HEK293 (cell line): ENCODE results near the gene AKR1A1.

ENCODE experiments used
- CTCF ChIA-PET: fragments of 350-600 bp; formaldehyde crosslinking; extraction: SDS; loops from one replicate; lab custom pipeline; 2021; ENCODE audit warnings: antibody characterized with exemption; lab: Yijun Ruan, JAX
- POLR2A ChIA-PET: fragments of 300-600 bp; formaldehyde crosslinking; extraction: SDS; loops from one replicate; lab custom pipeline; 2020; ENCODE audit warnings: antibody characterized with exemption, inconsistent platforms; lab: Yijun Ruan, JAX
- H3K27ac ChIP-seq: fragments of 200-500 bp; sonication (Bioruptor generic); 2 replicates; pipeline ENCODE4 v1.5.1; 2014; ENCODE audit warnings: low read depth, low read length, control low read depth, inconsistent platforms; ENCODE audit errors: extremely low read depth
- H3K36me3 ChIP-seq, 2 experiments: fragments of 200-500 bp in 1 of 2; sonication (Bioruptor generic) in 1 of 2; 1 replicate in 1 of 2; 2 replicates in 1 of 2; pipeline ENCODE4 v1.5.1; 2014 to 2017; ENCODE audit warnings: inconsistent platforms in 2 of 2, low read length in 2 of 2; ENCODE audit not compliant: control insufficient read depth in 2 of 2, insufficient read depth in 1 of 2
- H3K4me1 ChIP-seq: fragments of 200-500 bp; sonication (Bioruptor generic); 2 replicates; pipeline ENCODE4 v1.5.1; 2014; ENCODE audit warnings: mild to moderate bottlenecking, low read length, inconsistent platforms; ENCODE audit not compliant: control insufficient read depth, insufficient read depth
- H3K4me3 ChIP-seq: 2 replicates; pipeline ENCODE4 v1.5.1; 2011; ENCODE audit warnings: low read depth, mild to moderate bottlenecking, control low read depth, low read length, moderate library complexity
- H3K9me3 ChIP-seq: fragments of 200-500 bp; sonication (Bioruptor generic); 2 replicates; pipeline ENCODE4 v1.5.1; 2014; ENCODE audit warnings: low read depth, low read length, inconsistent platforms; ENCODE audit not compliant: control insufficient read depth, insufficient read depth
- BCL11B ChIP-seq: fragments of 450-650 bp; formaldehyde crosslinking; IDR thresholded peaks from 2 replicates; pipeline ENCODE4 v1.5.1; 2016; ENCODE audit warnings: low read depth, missing biosample characterization, missing genetic modification characterization
- GFI1B ChIP-seq: fragments of 450-650 bp; formaldehyde crosslinking; IDR thresholded peaks from 2 replicates; pipeline ENCODE4 v1.5.1; 2016; ENCODE audit warnings: missing biosample characterization, missing genetic modification characterization
- KLF7 ChIP-seq: fragments of 450-650 bp; formaldehyde crosslinking; IDR thresholded peaks from 2 replicates; pipeline ENCODE4 v1.5.1; 2016; ENCODE audit warnings: missing biosample characterization, missing genetic modification characterization, borderline replicate concordance
- MEIS1 ChIP-seq: sonication (generic); formaldehyde crosslinking; IDR thresholded peaks from 2 replicates; pipeline ENCODE4 v1.8.1; 2022; ENCODE audit warnings: missing genetic modification reagents, mild to moderate bottlenecking, borderline replicate concordance
- SP2 ChIP-seq: fragments of 450-650 bp; formaldehyde crosslinking; IDR thresholded peaks from 2 replicates; pipeline ENCODE4 v1.5.1; 2016; ENCODE audit warnings: missing biosample characterization, missing genetic modification characterization
- YY1 ChIP-seq: fragments of 450-650 bp; formaldehyde crosslinking; IDR thresholded peaks from 2 replicates; pipeline ENCODE4 v1.5.1; 2018; ENCODE audit warnings: missing biosample characterization, missing genetic modification characterization
- ZBTB10 ChIP-seq: fragments of 450-650 bp; formaldehyde crosslinking; IDR thresholded peaks from 2 replicates; pipeline ENCODE4 v1.5.1; 2016; ENCODE audit warnings: missing biosample characterization, missing genetic modification characterization
- ZBTB26 ChIP-seq: fragments of 450-650 bp; formaldehyde crosslinking; optimal IDR thresholded peaks from 2 replicates; pipeline ENCODE3; 2016; ENCODE audit warnings: missing biosample characterization, mild to moderate bottlenecking, missing genetic modification characterization
- ZBTB6 ChIP-seq: fragments of 450-650 bp; formaldehyde crosslinking; IDR thresholded peaks from 2 replicates; pipeline ENCODE4 v1.5.1; 2017; ENCODE audit warnings: missing biosample characterization, missing genetic modification characterization
- ZFP3 ChIP-seq: fragments of 450-650 bp; formaldehyde crosslinking; IDR thresholded peaks from 2 replicates; pipeline ENCODE4 v1.5.1; 2016; ENCODE audit warnings: low read depth, missing biosample characterization, missing genetic modification characterization
- ZIC2 ChIP-seq: fragments of 450-650 bp; formaldehyde crosslinking; IDR thresholded peaks from 2 replicates; pipeline ENCODE4 v1.5.1; 2016; ENCODE audit warnings: missing biosample characterization, missing genetic modification characterization
- ZNF10 ChIP-seq: fragments of 450-650 bp; formaldehyde crosslinking; IDR thresholded peaks from 2 replicates; pipeline ENCODE4 v1.5.1; 2017; ENCODE audit warnings: missing biosample characterization, missing genetic modification characterization
- ZNF157 ChIP-seq: fragments of 450-650 bp; formaldehyde crosslinking; IDR thresholded peaks from 2 replicates; pipeline ENCODE4 v1.5.1; 2016; ENCODE audit warnings: missing biosample characterization, missing genetic modification characterization
- ZNF214 ChIP-seq: fragments of 450-650 bp; formaldehyde crosslinking; IDR thresholded peaks from 2 replicates; pipeline ENCODE4 v1.5.1; 2017; ENCODE audit warnings: missing biosample characterization, mild to moderate bottlenecking, missing genetic modification characterization, borderline replicate concordance
- ZNF24 ChIP-seq: fragments of 450-650 bp; formaldehyde crosslinking; IDR thresholded peaks from 2 replicates; pipeline ENCODE4 v1.5.1; 2016; ENCODE audit warnings: missing biosample characterization, missing genetic modification characterization
- ZNF248 ChIP-seq: fragments of 450-650 bp; formaldehyde crosslinking; IDR thresholded peaks from 2 replicates; pipeline ENCODE4 v1.5.1; 2017; ENCODE audit warnings: missing biosample characterization, missing genetic modification characterization
- ZNF280D ChIP-seq: fragments of 450-650 bp; formaldehyde crosslinking; IDR thresholded peaks from 2 replicates; pipeline ENCODE4 v1.5.1; 2016; ENCODE audit warnings: missing biosample characterization, missing genetic modification characterization
- ZNF350 ChIP-seq: fragments of 450-650 bp; formaldehyde crosslinking; IDR thresholded peaks from 2 replicates; pipeline ENCODE4 v1.5.0; 2017; ENCODE audit warnings: missing biosample characterization, mild to moderate bottlenecking, missing genetic modification characterization
- ZNF362 ChIP-seq: fragments of 450-650 bp; formaldehyde crosslinking; IDR thresholded peaks from 2 replicates; pipeline ENCODE4 v1.5.1; 2016; ENCODE audit warnings: missing biosample characterization, missing genetic modification characterization
- ZNF37A ChIP-seq: fragments of 450-650 bp; IDR thresholded peaks from 2 replicates; pipeline ENCODE4 v1.5.1; 2018; ENCODE audit warnings: missing biosample characterization, missing genetic modification characterization
- ZNF391 ChIP-seq: fragments of 450-650 bp; formaldehyde crosslinking; IDR thresholded peaks from 2 replicates; pipeline ENCODE4 v1.5.1; 2016; ENCODE audit warnings: low read depth, missing biosample characterization, missing genetic modification characterization, borderline replicate concordance
- ZNF394 ChIP-seq: fragments of 450-650 bp; formaldehyde crosslinking; IDR thresholded peaks from 2 replicates; pipeline ENCODE4 v1.5.1; 2016; ENCODE audit warnings: missing biosample characterization, missing genetic modification characterization, mild to moderate bottlenecking, moderate library complexity, borderline replicate concordance
- ZNF548 ChIP-seq: fragments of 450-650 bp; formaldehyde crosslinking; IDR thresholded peaks from 2 replicates; pipeline ENCODE4 v1.5.1; 2016; ENCODE audit warnings: missing biosample characterization, missing genetic modification characterization
- ZNF580 ChIP-seq: fragments of 450-650 bp; formaldehyde crosslinking; IDR thresholded peaks from 2 replicates; pipeline ENCODE4 v1.5.1; 2016; ENCODE audit warnings: missing biosample characterization, missing genetic modification characterization
- ZNF623 ChIP-seq: fragments of 450-650 bp; formaldehyde crosslinking; IDR thresholded peaks from 2 replicates; pipeline ENCODE4 v1.5.1; 2016; ENCODE audit warnings: missing biosample characterization, missing genetic modification characterization

Gene AKR1A1

GRCh38 chr1:45550401-45551351, at the start of gene AKR1A1:
AKR1A1 (plus strand) TSS chr1:45550826; CDS start chr1:45561795, 10,969 bp downstream.
- H3K4me3 ChIP-seq = peak within 1 kb of the TSS; percentile 62
- POLR2A ChIA-PET = interaction anchor here (0.6 to 5.0 kb wide), 18 partner anchors 9 to 520 kb away, joined by 3 to 66 read pairs (median 6); partner anchors contain the start of genes CCDC163, MMACHC, MUTYH and NASP
- H3K27ac ChIP-seq = peak within 1 kb of the TSS; percentile 62; the same call in 1 of the 2 replicates
- H3K36me3 ChIP-seq = peaks cover 0 to 30% of the 10 kb centered on the region in 2 experiments; a peak in 2 of 3 replicates
- CTCF ChIA-PET = interaction anchor here (0.7 to 1.9 kb wide), 6 partner anchors 19 to 486 kb away, joined by 3 to 8 read pairs (median 6); partner anchors contain the start of gene PRDX1
- no peaks in the 10 kb centered on the region for H3K9me3 ChIP-seq
- H3K4me1 ChIP-seq = peaks cover 3% of the 10 kb centered on the region; the same call in 1 of the 2 replicates
- TF ChIP-seq ZNF157 (no peak), ZNF580 (tag by site-specific recombination) (0 out of 2 replicates have a peak, but pooled peaks have one; percentile 11), ZNF280D (no peak), KLF7 (tag by site-specific recombination) (peak; percentile 48; the same call in 1 of the 2 replicates), ZNF548 (no peak), ZNF394 (tag by site-specific recombination) (no peak), MEIS1 (CRISPR knock-in tag) (no peak), ZNF10 (tag by site-specific recombination) (no peak), ZBTB10 (tag by site-specific recombination) (no peak), ZNF248 (tag by site-specific recombination) (no peak), ZNF623 (tag by site-specific recombination) (no peak), BCL11B (tag by site-specific recombination) (peak; percentile 81; the same call in 1 of the 2 replicates), SP2 (tag by site-specific recombination) (peak; percentile 97), ZNF350 (tag by site-specific recombination) (no peak), ZNF362 (no peak), ZNF391 (tag by site-specific recombination) (no peak; the same call in 1 of the 2 replicates), ZBTB26 (tag by site-specific recombination) (peak; percentile 66), GFI1B (tag by site-specific recombination) (no peak), YY1 (peak; percentile 25; the same call in 1 of the 2 replicates), ZIC2 (tag by site-specific recombination) (no peak), ZFP3 (tag by site-specific recombination) (no peak), ZBTB6 (tag by site-specific recombination) (no peak), ZNF24 (tag by site-specific recombination) (peak; percentile 83), ZNF214 (no peak), ZNF37A (tag by site-specific recombination) (no peak)
